ENCODE data around the gene SUSD3.

DNA sequence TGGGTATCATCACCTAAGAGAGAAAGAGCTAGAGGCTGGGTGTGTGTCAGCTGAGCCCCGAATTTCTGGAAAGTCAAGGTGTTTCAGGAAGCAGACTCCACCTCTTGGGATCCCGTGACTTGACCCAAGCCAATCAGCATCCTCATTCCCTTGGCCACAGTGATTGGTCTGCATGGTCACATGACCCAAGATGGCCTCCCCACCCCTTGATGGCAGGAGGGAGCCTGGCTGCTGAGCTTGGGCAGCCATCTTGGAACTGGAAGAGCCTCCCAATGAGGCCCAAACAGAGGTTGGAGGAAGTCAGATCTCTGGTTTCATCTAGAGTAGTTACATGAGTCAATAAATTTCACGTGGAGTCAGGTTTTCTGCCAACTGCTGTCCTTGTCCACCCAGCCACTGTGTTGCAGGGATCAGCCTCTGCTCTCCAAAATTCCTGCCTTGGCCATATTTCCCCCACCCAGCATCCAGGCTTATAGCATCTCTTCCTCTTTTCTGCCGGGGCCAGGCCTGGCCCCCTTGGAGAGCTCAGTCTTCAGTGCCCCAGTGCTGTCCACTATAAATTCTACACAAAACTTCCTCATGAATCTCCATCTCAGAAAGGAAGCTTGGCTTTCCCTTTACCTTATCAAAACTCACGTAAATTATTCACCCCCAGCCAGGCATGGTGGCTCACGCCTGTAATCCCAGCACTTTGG, 17.2 kb upstream of the SUSD3 start:
- TF ChIP-seq, protein P1, sequence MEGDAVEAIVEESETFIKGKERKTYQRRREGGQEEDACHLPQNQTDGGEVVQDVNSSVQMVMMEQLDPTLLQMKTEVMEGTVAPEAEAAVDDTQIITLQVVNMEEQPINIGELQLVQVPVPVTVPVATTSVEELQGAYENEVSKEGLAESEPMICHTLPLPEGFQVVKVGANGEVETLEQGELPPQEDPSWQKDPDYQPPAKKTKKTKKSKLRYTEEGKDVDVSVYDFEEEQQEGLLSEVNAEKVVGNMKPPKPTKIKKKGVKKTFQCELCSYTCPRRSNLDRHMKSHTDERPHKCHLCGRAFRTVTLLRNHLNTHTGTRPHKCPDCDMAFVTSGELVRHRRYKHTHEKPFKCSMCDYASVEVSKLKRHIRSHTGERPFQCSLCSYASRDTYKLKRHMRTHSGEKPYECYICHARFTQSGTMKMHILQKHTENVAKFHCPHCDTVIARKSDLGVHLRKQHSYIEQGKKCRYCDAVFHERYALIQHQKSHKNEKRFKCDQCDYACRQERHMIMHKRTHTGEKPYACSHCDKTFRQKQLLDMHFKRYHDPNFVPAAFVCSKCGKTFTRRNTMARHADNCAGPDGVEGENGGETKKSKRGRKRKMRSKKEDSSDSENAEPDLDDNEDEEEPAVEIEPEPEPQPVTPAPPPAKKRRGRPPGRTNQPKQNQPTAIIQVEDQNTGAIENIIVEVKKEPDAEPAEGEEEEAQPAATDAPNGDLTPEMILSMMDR (IDR thresholded peaks at IDR 0.05) = no peak
- no peak for TF ChIP-seq POLR2AphosphoS5 (IDR thresholded peaks at IDR 0.05)

Measured in breast epithelium (tissue), 3 donors.